ENCODE data around the gene DDX55. TPM values are rescaled to one million over a fixed set of nuclear protein-coding genes. Genes with fewer than 3 reads are reported as not detected.
A peak's percentile ranks its signal among the peaks of the same experiment; 100 is the strongest.

Gene DDX55
- total and polyA plus RNA-seq, 2 of the 13 experiments (the other 11 are each of a cell fraction or from before 2014, with no cell fraction given), result 22.2 to 37.0 TPM

GRCh38 chr12:123633379-123634141 is 31.7 kb downstream of the DDX55 start, which contains the start of the genes EIF2B1 and GTF2H3 (continued):
- no peak for TF ChIP-seq TIGD3 (CRISPR knock-in tag; IDR thresholded peaks at IDR 0.05; ENCODE audit: borderline replicate concordance)
- peak; percentile 72; the same call in 1 of the 2 replicates for TF ChIP-seq ZNF225 (CRISPR knock-in tag; IDR thresholded peaks at IDR 0.05)
- TF ChIP-seq ZBTB3 (CRISPR knock-in tag; IDR thresholded peaks at IDR 0.05; ENCODE audit: borderline replicate concordance, low read depth), result peak; percentile 85; the same call in 1 of the 2 replicates
- peak; percentile 84 for TF ChIP-seq ISL2 (CRISPR knock-in tag; IDR thresholded peaks at IDR 0.05)
- peak; percentile 90 for TF ChIP-seq TFE3 (CRISPR knock-in tag; IDR thresholded peaks at IDR 0.05)
- TF ChIP-seq NR0B2 (CRISPR knock-in tag; IDR thresholded peaks at IDR 0.05), result peak; percentile 91; the same call in 1 of the 2 replicates
- TF ChIP-seq CREBL2 (CRISPR knock-in tag; IDR thresholded peaks at IDR 0.05; ENCODE audit: borderline replicate concordance), result no peak
- TF ChIP-seq ZBTB21 (CRISPR knock-in tag; IDR thresholded peaks at IDR 0.05), result peak; percentile 53; the same call in 1 of the 2 replicates
- TF ChIP-seq, protein P1, sequence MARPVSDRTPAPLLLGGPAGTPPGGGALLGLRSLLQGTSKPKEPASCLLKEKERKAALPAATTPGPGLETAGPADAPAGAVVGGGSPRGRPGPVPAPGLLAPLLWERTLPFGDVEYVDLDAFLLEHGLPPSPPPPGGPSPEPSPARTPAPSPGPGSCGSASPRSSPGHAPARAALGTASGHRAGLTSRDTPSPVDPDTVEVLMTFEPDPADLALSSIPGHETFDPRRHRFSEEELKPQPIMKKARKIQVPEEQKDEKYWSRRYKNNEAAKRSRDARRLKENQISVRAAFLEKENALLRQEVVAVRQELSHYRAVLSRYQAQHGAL (CRISPR knock-in tag; IDR thresholded peaks at IDR 0.05; ENCODE audit: not compliant biosample characterization), result no peak
- peak; percentile 82 for TF ChIP-seq ZNF563 (CRISPR knock-in tag; IDR thresholded peaks at IDR 0.05)
- TF ChIP-seq XRCC5 (optimal IDR thresholded peaks at IDR 0.05; ENCODE audit: low read length), result peak; percentile 31
- TF ChIP-seq ZBTB14 (CRISPR knock-in tag; IDR thresholded peaks at IDR 0.05), result peak; percentile 53; the same call in 1 of the 2 replicates
- peak; percentile 69 for TF ChIP-seq RFX5 (IDR thresholded peaks at IDR 0.05; ENCODE audit: low read depth, low read length)
- TF ChIP-seq ZBTB38 (CRISPR knock-in tag; IDR thresholded peaks at IDR 0.05), result peak; percentile 93
- TF ChIP-seq ZUFSP (CRISPR knock-in tag; IDR thresholded peaks at IDR 0.05; ENCODE audit: borderline replicate concordance), result no peak
- TF ChIP-seq NFIB (CRISPR knock-in tag; IDR thresholded peaks at IDR 0.05; ENCODE audit: borderline replicate concordance), result no peak
- TF ChIP-seq FOXO1 (CRISPR knock-in tag; IDR thresholded peaks at IDR 0.05), result peak; percentile 75; the same call in 1 of the 2 replicates
- no peak for TF ChIP-seq FIP1L1 (IDR thresholded peaks at IDR 0.05; ENCODE audit: borderline replicate concordance, insufficient read depth, low read depth, low read length)
- TF ChIP-seq TFDP2 (CRISPR knock-in tag; IDR thresholded peaks at IDR 0.05), result peak; percentile 45; the same call in 1 of the 2 replicates

Data from HepG2 (cell line).